Endothelial cell of umbilical vein (primary cell): Measurements from ENCODE around the gene SEC11C. TPM values are rescaled to one million over a fixed set of nuclear protein-coding genes. Genes with fewer than 3 reads are reported as not detected.

Experiments used
- BruUV-seq: library from RNA; stranded (reverse); fragments of 400-500 nt; replicated peaks from 2 replicates; lab custom pipeline; 2021; lab: Mats Ljungman, UMichigan
- CTCF ChIA-PET: fragments of 300-600, 350-600 bp; sonication (Branson Sonifier 250); formaldehyde crosslinking; loops from one replicate; lab custom pipeline; 2021; ENCODE audit warnings: antibody characterized with exemption, inconsistent platforms; lab: Charles Lee
- POLR2A ChIA-PET: fragments of 300-600, 350-600 bp; sonication (Branson Sonifier 250); formaldehyde crosslinking; loops from one replicate; lab custom pipeline; 2021; ENCODE audit warnings: antibody characterized with exemption, inconsistent platforms; lab: Charles Lee
- DNase-seq: peaks from one replicate; pipeline ENCODE4 v3.0.0-alpha.2; 2011; ENCODE audit warnings: low read depth, low spot score
- FAIRE-seq: peaks from 2 replicates; lab custom pipeline; 2011; peaks lifted over from hg19 to GRCh38; lab: Jason Lieb, UNC
- H2AFZ ChIP-seq: 2 replicates; pipeline ENCODE4 v1.6.0; 2012; ENCODE audit warnings: low read depth, low read length, control low read depth, inconsistent platforms
- H3K27ac ChIP-seq: 2 replicates; pipeline ENCODE4 v1.5.1; 2011; ENCODE audit warnings: low read depth, mild to moderate bottlenecking, control low read depth, low read length, moderate library complexity; ENCODE audit not compliant: insufficient read depth
- H3K27me3 ChIP-seq, 2 experiments: 2 replicates each; pipeline versions ENCODE4 v1.6.0 to v1.6.1; 2011; ENCODE audit warnings: low read length in 2 of 2, mixed read lengths in 1 of 2; ENCODE audit not compliant: control insufficient read depth in 2 of 2, insufficient read depth in 2 of 2
- H3K36me3 ChIP-seq, 2 experiments: 2 replicates in 1 of 2; 3 replicates in 1 of 2; pipeline ENCODE4 v1.5.1; 2011; ENCODE audit warnings: low read length in 2 of 2, mild to moderate bottlenecking in 1 of 2, moderate library complexity in 1 of 2; ENCODE audit not compliant: control insufficient read depth in 2 of 2, insufficient read depth in 2 of 2; ENCODE audit errors: extremely low read depth in 1 of 2
- H3K4me1 ChIP-seq: 3 replicates; pipeline ENCODE4 v1.5.1; 2011; ENCODE audit warnings: mild to moderate bottlenecking, low read length; ENCODE audit not compliant: control insufficient read depth, insufficient read depth; ENCODE audit errors: extremely low read depth
- H3K4me2 ChIP-seq: 2 replicates; pipeline ENCODE4 v1.6.1; 2011; ENCODE audit warnings: low read length, control low read depth, mixed read lengths; ENCODE audit not compliant: insufficient read depth
- H3K4me3 ChIP-seq, 3 experiments: fragments of 200-600 bp in 1 of 3; sonication (generic), shearing (Covaris generic) in 1 of 3; replicated peaks in 1 of 3; 2 replicates each; pipeline ENCODE4 v1.5.1; 2011 to 2016; ENCODE audit warnings: control low read depth in 3 of 3, low read length in 3 of 3, mild to moderate bottlenecking in 2 of 3, inconsistent platforms in 1 of 3, low read depth in 1 of 3, moderate library complexity in 1 of 3; ENCODE audit not compliant: insufficient read depth in 1 of 3
- H3K79me2 ChIP-seq: 2 replicates; pipeline ENCODE4 v1.6.0; 2012; ENCODE audit warnings: low read length, inconsistent platforms; ENCODE audit not compliant: control insufficient read depth, insufficient read depth
- H3K9ac ChIP-seq: replicated peaks from 2 replicates; pipeline ENCODE3; 2011; ENCODE audit warnings: low read length, control low read depth; ENCODE audit not compliant: insufficient read depth; ENCODE audit errors: extremely low read depth
- H3K9me1 ChIP-seq: replicated peaks from 3 replicates; pipeline ENCODE4 v1.6.0; 2011; ENCODE audit warnings: mild to moderate bottlenecking, low read length; ENCODE audit not compliant: control insufficient read depth, insufficient read depth; ENCODE audit errors: extremely low read depth
- H3K9me3 ChIP-seq: replicated peaks from 2 replicates; pipeline ENCODE4 v1.5.1; 2012; ENCODE audit warnings: low read length, inconsistent platforms; ENCODE audit not compliant: control insufficient read depth, insufficient read depth
- H4K20me1 ChIP-seq: replicated peaks from 2 replicates; pipeline ENCODE3; 2011; ENCODE audit warnings: mild to moderate bottlenecking, low read length; ENCODE audit not compliant: control insufficient read depth, insufficient read depth; ENCODE audit errors: extremely low read depth
- CTCF ChIP-seq, 2 donors: IDR thresholded peaks; 1 replicate in 1 of 2; 2 replicates in 1 of 2; pipeline ENCODE4 v1.5.1; 2011; ENCODE audit warnings: low read length in 2 of 2, mild to moderate bottlenecking in 2 of 2, moderate library complexity in 2 of 2, control low read depth in 1 of 2, inconsistent platforms in 1 of 2, low read depth in 1 of 2; ENCODE audit not compliant: insufficient read depth in 1 of 2; ENCODE audit errors: extremely low read depth in 1 of 2
- EZH2 ChIP-seq: IDR thresholded peaks from 2 replicates; pipeline ENCODE4 v1.6.1; 2012; ENCODE audit warnings: borderline replicate concordance, low read depth, mild to moderate bottlenecking, moderate library complexity, low read length, inconsistent platforms; ENCODE audit not compliant: severe bottlenecking
- FOS ChIP-seq: IDR thresholded peaks from 2 replicates; pipeline ENCODE4 v1.6.1; 2011; ENCODE audit warnings: mild to moderate bottlenecking, low read length, moderate library complexity, borderline replicate concordance; ENCODE audit not compliant: insufficient read depth
- GATA2 ChIP-seq: IDR thresholded peaks from 2 replicates; pipeline ENCODE4 v1.7.0; 2011; ENCODE audit warnings: low read depth, mild to moderate bottlenecking, moderate library complexity, mixed read lengths, low read length; ENCODE audit not compliant: insufficient read length, insufficient read depth
- JUN ChIP-seq: IDR thresholded peaks from 2 replicates; pipeline ENCODE4 v1.6.1; 2011; ENCODE audit warnings: borderline replicate concordance, low read depth; ENCODE audit not compliant: insufficient read length, insufficient read depth
- MAX ChIP-seq: IDR thresholded peaks from 2 replicates; pipeline ENCODE4 v1.6.1; 2011; ENCODE audit not compliant: insufficient read depth, insufficient read length
- MYC ChIP-seq: IDR thresholded peaks from one replicate; pipeline ENCODE4 v1.6.1; 2011; ENCODE audit warnings: mild to moderate bottlenecking, low read depth, low read length
- POLR2A ChIP-seq: IDR thresholded peaks from 2 replicates; pipeline ENCODE4 v1.6.1; 2012; ENCODE audit warnings: low read depth, mild to moderate bottlenecking, control low read depth, low read length
- POLR2AphosphoS5 ChIP-seq: IDR thresholded peaks from 2 replicates; pipeline ENCODE4 v1.6.1; 2012; ENCODE audit warnings: low read depth, mild to moderate bottlenecking, control low read depth, low read length, moderate library complexity; ENCODE audit not compliant: insufficient read depth
- dilution Hi-C: fragments of 300-500 bp; cut with MboI; formaldehyde crosslinking; loops from one replicate; pipeline ENCODE4 v1.15.0; 2019; ENCODE audit warnings: low sequenced_read_pairs; ENCODE audit not compliant: extremely low pct_ligation_motif_present
- intact Hi-C: fragments of 100-400 bp; cut with micrococcal nuclease; formaldehyde crosslinking; loops from one replicate; pipeline ENCODE4 v1.10.0; 2022
- polyA plus RNA-seq, 4 experiments: library from polyadenylated mRNA; depleted of rRNA in 3 of 4; stranded (reverse) in 3 of 4; unstranded in 1 of 4; fragments of >200 nt; gene quantifications; 2 replicates each; pipeline versions ENCODE4 v1.2.1 to v1.2.3, GENCODE V29; 2011 to 2012; ENCODE audit warnings: missing spikeins in 1 of 4
- total RNA-seq: library from RNA; stranded (reverse); gene quantifications from 2 replicates; pipeline ENCODE4 v1.2.3, GENCODE V29; 2021

Gene SEC11C
- total and polyA plus RNA-seq, 2 donors (not counting 3 experiments of a cell fraction or from before 2014, with no cell fraction given), result 16.3 to 29.8 TPM

GRCh38 chr18:59149416-59149815 is 9.7 kb downstream of the SEC11C start:
- no peaks in the 10 kb centered on the region for H4K20me1 ChIP-seq
- ChIA-PET CTCF (no interaction called here), POLR2A (no interaction called here)
- H3K4me1 ChIP-seq, result no peaks in the 10 kb centered on the region
- H3K36me3 ChIP-seq, result no peaks in the 10 kb centered on the region
- no peak overlapping the region for H3K27ac ChIP-seq
- dilution Hi-C loops, result no loop called here
- no peaks in the 10 kb centered on the region for H3K79me2 ChIP-seq
- H3K9ac ChIP-seq, result no peak overlapping the region
- H3K9me1 ChIP-seq, result no peaks in the 10 kb centered on the region
- DNase-seq (no peak), FAIRE-seq (no peak)
- intact Hi-C loops, result no loop called here
- no peaks in the 10 kb centered on the region for H3K9me3 ChIP-seq
- no TSS peak for BruUV-seq
- H2AFZ ChIP-seq, result no peak overlapping the region
- no peak overlapping the region for H3K4me2 ChIP-seq
- no peak overlapping the region for H3K4me3 ChIP-seq
- no peak for TF ChIP-seq EZH2
- no peak for TF ChIP-seq MYC
- TF ChIP-seq FOS, result no peak
- TF ChIP-seq POLR2AphosphoS5, result no peak
- no peak for TF ChIP-seq JUN
- no peak for TF ChIP-seq POLR2A
- TF ChIP-seq CTCF (IDR thresholded peaks at IDR 0.05; ENCODE audit: extremely low read depth in 1 of 2, insufficient read depth in 1 of 2, low read depth in 1 of 2, low read length in 2 of 2), result no peak
- TF ChIP-seq GATA2, result no peak
- TF ChIP-seq MAX, result no peak
- H3K27me3 ChIP-seq, result no peaks in the 10 kb centered on the region
